Measurements from ENCODE around the gene PLCH2.

Gene PLCH2

GRCh38 chr1:2532485-2533160 is 56.5 kb downstream of the PLCH2 start:
- Histone ChIP-seq H3K9ac (no peak overlapping the region), H3K27ac (no peak overlapping the region), H3K4me3 (no peak overlapping the region), H3K27me3 (peaks cover 72 to 88% (median 77%) of the 10 kb centered on the region in 11 experiments), H3K9me3 (replicated peaks in 1 of 11) (no peaks in the 10 kb centered on the region), H3K4me2 (no peak overlapping the region), H4K20me1 (peaks cover 0 to 89% (median 36%) of the 10 kb centered on the region in 11 experiments; a peak in 18 of 22 replicates), H3K4me1 (peaks cover 16 to 42% (median 36%) of the 10 kb centered on the region in 10 experiments; a peak in 19 of 20 replicates), H3K36me3 (no peaks in the 10 kb centered on the region)
- no peak for TF ChIP-seq Cebpa-rat (IDR thresholded peaks at IDR 0.05)

DNA sequence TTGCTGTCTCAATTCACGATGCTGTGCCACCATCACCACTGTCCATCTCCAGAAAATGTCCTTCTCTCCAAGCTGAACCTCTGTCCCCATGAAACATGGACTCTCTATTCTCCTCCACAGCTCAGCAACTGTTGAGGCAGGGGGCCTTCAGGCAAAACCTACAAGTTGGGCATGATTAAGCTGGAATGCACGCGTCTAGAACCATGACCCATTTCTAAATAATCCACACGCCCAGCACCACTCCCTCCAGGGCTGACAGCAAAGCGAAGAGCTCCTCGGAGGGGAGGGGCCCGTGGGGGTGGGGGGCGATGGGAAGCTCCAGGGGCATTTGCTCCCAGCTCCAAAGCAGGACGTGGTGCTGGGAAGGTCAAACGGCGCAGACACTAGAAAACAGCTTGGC is 57.3 kb downstream of the PLCH2 start:
- Histone ChIP-seq H4K20me1 (peaks cover 0 to 89% (median 31%) of the 10 kb centered on the region in 11 experiments; a peak in 17 of 22 replicates), H3K4me3 (no peak overlapping the region), H3K9me3 (replicated peaks in 1 of 11) (no peaks in the 10 kb centered on the region), H3K27me3 (peaks cover 64 to 80% (median 70%) of the 10 kb centered on the region in 11 experiments), H3K4me2 (no peak overlapping the region), H3K9ac (no peak overlapping the region), H3K27ac (no peak overlapping the region), H3K4me1 (peaks cover 16 to 42% (median 36%) of the 10 kb centered on the region in 10 experiments; a peak in 19 of 20 replicates), H3K36me3 (no peaks in the 10 kb centered on the region)
- TF ChIP-seq Cebpa-rat (IDR thresholded peaks at IDR 0.05) = no peak

- Histone ChIP-seq H3K27me3 (peaks cover 55 to 71% (median 60%) of the 10 kb centered on the region in 11 experiments), H3K9me3 (replicated peaks in 1 of 11) (no peaks in the 10 kb centered on the region), H3K4me3 (no peak overlapping the region), H3K36me3 (no peaks in the 10 kb centered on the region), H4K20me1 (peaks cover 0 to 83% (median 23%) of the 10 kb centered on the region in 11 experiments; a peak in 17 of 22 replicates), H3K4me1 (peaks cover 16 to 36% (median 31%) of the 10 kb centered on the region in 10 experiments; a peak in 19 of 20 replicates), H3K4me2 (peak overlapping the region; percentile 5 to 46 (median 19); a peak in 10 of 22 replicates), H3K27ac (no peak overlapping the region), H3K9ac (no peak overlapping the region)
- TF ChIP-seq Cebpa-rat (IDR thresholded peaks at IDR 0.05) = no peak
Measured at GRCh38 chr1:2534315-2534686, 58.2 kb downstream of the PLCH2 start.

DNA sequence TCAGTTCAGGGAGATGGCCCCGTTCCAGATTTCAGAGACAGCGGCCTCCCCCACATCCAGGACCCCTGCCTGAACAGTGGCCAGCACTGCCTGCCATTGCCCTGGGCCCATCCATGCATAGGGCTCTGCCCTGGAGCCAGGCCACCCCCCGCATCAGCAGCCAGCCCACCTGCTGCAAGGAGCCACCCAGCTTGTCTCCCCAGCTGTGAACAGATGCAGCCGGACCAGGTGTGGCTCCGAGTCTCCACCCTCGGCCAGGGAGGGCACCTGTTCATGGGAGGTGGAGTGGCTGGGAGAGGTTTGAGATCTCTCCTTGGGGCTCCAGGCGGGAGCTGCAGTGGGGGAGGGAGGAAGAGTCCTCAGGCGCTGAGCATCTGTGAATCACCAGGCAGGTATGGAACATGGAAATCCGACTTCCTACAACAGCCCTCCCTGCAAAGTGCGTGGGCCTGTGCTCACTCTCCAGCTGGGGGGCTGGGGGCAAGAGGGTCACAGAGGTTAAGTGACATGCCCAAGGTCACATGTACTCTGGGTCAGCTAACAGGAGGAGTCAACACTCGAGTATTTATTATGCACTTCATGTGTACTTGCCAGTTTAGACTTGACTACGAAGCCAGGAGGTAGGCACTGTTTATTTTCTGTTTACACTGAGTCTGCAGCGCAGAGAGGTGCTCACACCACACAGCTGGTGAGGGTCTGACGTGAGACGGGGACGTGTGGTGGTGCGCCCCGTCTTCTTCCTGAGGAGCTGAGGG is 58.8 kb downstream of the PLCH2 start:
- peaks cover 14 to 30% (median 27%) of the 10 kb centered on the region in 10 experiments; a peak in 19 of 20 replicates for H3K4me1 ChIP-seq

DNA sequence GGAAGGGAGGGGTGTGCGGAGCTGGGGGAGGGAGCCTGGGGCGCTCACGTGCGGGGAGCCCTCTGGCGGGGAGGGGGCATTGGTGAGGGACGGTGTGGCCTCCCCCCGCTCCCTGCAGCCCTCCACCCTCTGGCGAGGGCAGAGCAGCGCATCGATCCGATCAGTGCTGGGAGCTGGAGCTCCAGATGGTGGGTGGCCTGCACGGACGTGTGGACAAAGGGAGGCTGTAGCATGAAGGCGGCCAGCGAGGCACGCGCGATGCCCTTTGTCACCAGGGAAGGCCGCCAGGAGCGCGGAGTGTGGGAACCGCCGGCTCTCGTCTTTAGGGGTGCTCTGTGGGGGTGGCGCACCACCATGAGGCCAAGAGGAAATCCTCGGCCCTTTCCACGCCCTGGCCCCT is 59.4 kb downstream of the PLCH2 start:
- Histone ChIP-seq H3K4me2 (no peak overlapping the region), H4K20me1 (peaks cover 0 to 80% (median 12%) of the 10 kb centered on the region in 11 experiments; a peak in 16 of 22 replicates), H3K9me3 (replicated peaks in 1 of 11) (no peaks in the 10 kb centered on the region), H3K36me3 (no peaks in the 10 kb centered on the region), H3K4me1 (peaks cover 9 to 31% (median 28%) of the 10 kb centered on the region in 10 experiments; a peak in 19 of 20 replicates), H3K4me3 (no peak overlapping the region), H3K27me3 (peaks cover 49 to 69% (median 53%) of the 10 kb centered on the region in 11 experiments), H3K27ac (no peak overlapping the region), H3K9ac (no peak overlapping the region)
- no peak for TF ChIP-seq Cebpa-rat (IDR thresholded peaks at IDR 0.05)

More for the DNA sequence above, 58.8 kb downstream of the PLCH2 start:
- Histone ChIP-seq H3K9me3 (replicated peaks in 1 of 11) (no peaks in the 10 kb centered on the region), H3K4me3 (no peak overlapping the region), H3K27me3 (peaks cover 49 to 69% (median 55%) of the 10 kb centered on the region in 11 experiments), H3K4me2 (peak overlapping the region; percentile 5 to 46 (median 19); a peak in 10 of 22 replicates), H3K27ac (no peak overlapping the region), H4K20me1 (peaks cover 0 to 80% (median 17%) of the 10 kb centered on the region in 11 experiments; a peak in 17 of 22 replicates), H3K36me3 (no peaks in the 10 kb centered on the region), H3K9ac (no peak overlapping the region)
- TF ChIP-seq Cebpa-rat (IDR thresholded peaks at IDR 0.05) = no peak

DNA sequence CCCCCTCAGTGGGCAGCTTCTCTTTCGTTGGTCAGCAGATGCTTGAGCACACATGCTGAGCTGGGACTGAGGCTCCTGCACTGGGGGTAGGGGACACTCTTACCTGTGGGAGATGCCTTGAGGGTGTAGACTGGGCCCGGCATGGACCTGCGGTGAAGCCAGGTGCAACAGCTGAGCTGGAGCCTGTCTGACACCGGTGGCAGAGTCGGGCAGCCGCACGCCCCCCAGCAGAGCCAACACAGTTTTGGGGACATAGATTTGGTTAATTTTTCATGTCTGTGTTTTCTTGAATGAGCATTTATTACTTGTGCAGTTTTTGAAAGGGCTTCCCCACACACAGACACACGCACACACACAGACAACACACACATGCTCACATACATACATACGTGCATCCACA is 59.9 kb downstream of the PLCH2 start:
- Histone ChIP-seq H3K27ac (no peak overlapping the region), H3K27me3 (peaks cover 45 to 68% (median 49%) of the 10 kb centered on the region in 11 experiments), H3K4me3 (no peak overlapping the region)

DNA sequence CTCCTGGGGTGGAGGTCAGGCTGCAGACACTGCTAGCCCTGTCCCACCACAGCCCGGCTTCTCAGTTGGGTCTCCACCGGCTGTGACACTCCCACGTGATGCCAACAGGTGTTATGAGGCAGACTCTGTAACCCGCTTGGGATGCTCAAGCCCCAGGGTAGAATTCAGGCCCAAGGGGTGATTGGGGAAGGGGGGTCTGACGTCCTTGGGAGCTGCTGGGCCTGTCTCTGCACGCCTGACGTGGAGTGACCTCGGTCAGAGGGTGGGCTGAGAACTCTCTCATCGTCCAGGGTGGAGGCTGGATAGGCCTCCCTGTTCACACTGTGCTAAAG is 61.7 kb downstream of the PLCH2 start:
- H4K20me1 ChIP-seq = peaks cover 0 to 71% (median 5%) of the 10 kb centered on the region in 11 experiments; a peak in 9 of 22 replicates
- no peak overlapping the region for H3K27ac ChIP-seq
- H3K9ac ChIP-seq = no peak overlapping the region
- H3K4me3 ChIP-seq = no peak overlapping the region
- no peak for TF ChIP-seq Cebpa-rat (IDR thresholded peaks at IDR 0.05)
- peaks cover 0 to 34% (median 26%) of the 10 kb centered on the region in 10 experiments; a peak in 17 of 20 replicates for H3K4me1 ChIP-seq
- no peaks in the 10 kb centered on the region for H3K36me3 ChIP-seq
- H3K4me2 ChIP-seq = no peak overlapping the region
- peaks cover 27 to 62% (median 34%) of the 10 kb centered on the region in 11 experiments for H3K27me3 ChIP-seq
- no peaks in the 10 kb centered on the region for H3K9me3 ChIP-seq (replicated peaks in 1 of 11)

More for the DNA sequence above, 59.9 kb downstream of the PLCH2 start:
- Histone ChIP-seq H4K20me1 (peaks cover 0 to 75% (median 8%) of the 10 kb centered on the region in 11 experiments; a peak in 15 of 22 replicates), H3K9ac (no peak overlapping the region), H3K9me3 (replicated peaks in 1 of 11) (no peaks in the 10 kb centered on the region), H3K36me3 (no peaks in the 10 kb centered on the region), H3K4me2 (no peak overlapping the region), H3K4me1 (peaks cover 4 to 27% (median 24%) of the 10 kb centered on the region in 10 experiments; a peak in 19 of 20 replicates)
- TF ChIP-seq Cebpa-rat (IDR thresholded peaks at IDR 0.05) = no peak

- peaks cover 1 to 40% (median 33%) of the 10 kb centered on the region in 10 experiments; a peak in 18 of 20 replicates for H3K4me1 ChIP-seq
- peaks cover 0 to 71% (median 5%) of the 10 kb centered on the region in 11 experiments; a peak in 9 of 22 replicates for H4K20me1 ChIP-seq
- no peaks in the 10 kb centered on the region for H3K9me3 ChIP-seq (replicated peaks in 1 of 11)
- H3K27me3 ChIP-seq = peaks cover 21 to 55% (median 28%) of the 10 kb centered on the region in 11 experiments
- no peak overlapping the region for H3K27ac ChIP-seq
- H3K4me3 ChIP-seq = no peak overlapping the region
- H3K36me3 ChIP-seq = no peaks in the 10 kb centered on the region
- H3K4me2 ChIP-seq = no peak overlapping the region
- H3K9ac ChIP-seq = no peak overlapping the region
- no peak for TF ChIP-seq Cebpa-rat (IDR thresholded peaks at IDR 0.05)
Measured at GRCh38 chr1:2538376-2538775, 62.3 kb downstream of the PLCH2 start.

- H3K9ac ChIP-seq = no peak overlapping the region
- H3K4me3 ChIP-seq = no peak overlapping the region
- peaks cover 6 to 45% (median 38%) of the 10 kb centered on the region in 10 experiments; a peak in 19 of 20 replicates for H3K4me1 ChIP-seq
- peaks cover 17 to 51% (median 23%) of the 10 kb centered on the region in 11 experiments for H3K27me3 ChIP-seq
- TF ChIP-seq Cebpa-rat (IDR thresholded peaks at IDR 0.05) = no peak
- peaks cover 0 to 71% (median 5%) of the 10 kb centered on the region in 11 experiments; a peak in 9 of 22 replicates for H4K20me1 ChIP-seq
- no peak overlapping the region for H3K27ac ChIP-seq
- no peaks in the 10 kb centered on the region for H3K9me3 ChIP-seq (replicated peaks in 1 of 11)
- no peaks in the 10 kb centered on the region for H3K36me3 ChIP-seq
- H3K4me2 ChIP-seq = no peak overlapping the region
Measured at GRCh38 chr1:2538872-2539271, 62.8 kb downstream of the PLCH2 start.

Data from BLaER1 treated with 17β-estradiol and CSF1 and Interleukin-3, amounts not matched to agents 10 nM and 100 nM (cell line).